Large intestine (tissue), 1 donor: ENCODE results near the gene YBX2. TPM values are rescaled to one million over a fixed set of nuclear protein-coding genes. Genes with fewer than 3 reads are reported as not detected.

Experiments
- polyA plus RNA-seq: library from polyadenylated mRNA; unstranded; fragments of 120-200 nt; gene quantifications from one replicate; pipeline ENCODE4 v1.2.1, GENCODE V29; 2013

Gene YBX2
- polyA plus RNA-seq, 1 donor: 2.8 TPM

Other genes with a start within 250 kb of the YBX2 start
- gene CLEC10A, start 214.4 kb downstream of the YBX2 start, polyA plus RNA-seq: 9.7 TPM
- gene ASGR2, start 179.8 kb downstream of the YBX2 start, polyA plus RNA-seq: 0.40 TPM
- gene ASGR1, start 115.3 kb downstream of the YBX2 start, polyA plus RNA-seq: 5.7 TPM
- gene DLG4, start 74.8 kb downstream of the YBX2 start, polyA plus RNA-seq: 16.7 TPM
- gene ACADVL, start 74.7 kb downstream of the YBX2 start, polyA plus RNA-seq: 490 TPM
- 44.5 TPM for gene DVL2, start 60.1 kb downstream of the YBX2 start, polyA plus RNA-seq
- gene PHF23, start 55.2 kb downstream of the YBX2 start, polyA plus RNA-seq: 45.4 TPM
- gene GABARAP, start 52.2 kb downstream of the YBX2 start, polyA plus RNA-seq: 724 TPM
- gene CTDNEP1, start 42.9 kb downstream of the YBX2 start, polyA plus RNA-seq: 124 TPM
- 45.8 TPM for gene ELP5, start 42.4 kb downstream of the YBX2 start, polyA plus RNA-seq
- 250 TPM for gene CLDN7, start 32.2 kb downstream of the YBX2 start, polyA plus RNA-seq
- gene SLC2A4, start 12.9 kb downstream of the YBX2 start, polyA plus RNA-seq: 1.1 TPM
- 263 TPM for gene EIF5A, start 13.0 kb upstream of the YBX2 start, polyA plus RNA-seq
- gene GPS2, start 20.7 kb upstream of the YBX2 start, polyA plus RNA-seq: 53.0 TPM
- 28.7 TPM for gene NEURL4, start 34.7 kb upstream of the YBX2 start, polyA plus RNA-seq
- gene ACAP1, start 41.9 kb upstream of the YBX2 start, polyA plus RNA-seq: 12.2 TPM
- gene KCTD11, start 57.5 kb upstream of the YBX2 start, polyA plus RNA-seq: 8.2 TPM
- gene TMEM95, start 60.5 kb upstream of the YBX2 start, polyA plus RNA-seq: 0.04 TPM
- gene TNK1, start 86.5 kb upstream of the YBX2 start, polyA plus RNA-seq: 7.4 TPM
- 16.9 TPM for gene PLSCR3, start 99.9 kb upstream of the YBX2 start, polyA plus RNA-seq
- 187 TPM for gene TMEM256, start 109.5 kb upstream of the YBX2 start, polyA plus RNA-seq
- gene NLGN2, start 113.2 kb upstream of the YBX2 start, polyA plus RNA-seq: 12.9 TPM
- gene SPEM1, start 125.7 kb upstream of the YBX2 start, polyA plus RNA-seq: not detected
- not detected for gene SPEM2, start 131.0 kb upstream of the YBX2 start, polyA plus RNA-seq
- gene SPEM3, start 134.2 kb upstream of the YBX2 start, polyA plus RNA-seq: not detected
- 7.5 TPM for gene TMEM102, start 140.8 kb upstream of the YBX2 start, polyA plus RNA-seq
- gene FGF11, start 144.9 kb upstream of the YBX2 start, polyA plus RNA-seq: 1.3 TPM
- 7.4 TPM for gene CHRNB1, start 150.4 kb upstream of the YBX2 start, polyA plus RNA-seq
- 65.6 TPM for gene ZBTB4, start 185.0 kb upstream of the YBX2 start, polyA plus RNA-seq
- 0.52 TPM for gene SLC35G6, start 186.8 kb upstream of the YBX2 start, polyA plus RNA-seq
- 98.7 TPM for gene POLR2A, start 189.7 kb upstream of the YBX2 start, polyA plus RNA-seq